ENCODE measurements around the gene STMN1.

The STMN1 gene

DNA sequence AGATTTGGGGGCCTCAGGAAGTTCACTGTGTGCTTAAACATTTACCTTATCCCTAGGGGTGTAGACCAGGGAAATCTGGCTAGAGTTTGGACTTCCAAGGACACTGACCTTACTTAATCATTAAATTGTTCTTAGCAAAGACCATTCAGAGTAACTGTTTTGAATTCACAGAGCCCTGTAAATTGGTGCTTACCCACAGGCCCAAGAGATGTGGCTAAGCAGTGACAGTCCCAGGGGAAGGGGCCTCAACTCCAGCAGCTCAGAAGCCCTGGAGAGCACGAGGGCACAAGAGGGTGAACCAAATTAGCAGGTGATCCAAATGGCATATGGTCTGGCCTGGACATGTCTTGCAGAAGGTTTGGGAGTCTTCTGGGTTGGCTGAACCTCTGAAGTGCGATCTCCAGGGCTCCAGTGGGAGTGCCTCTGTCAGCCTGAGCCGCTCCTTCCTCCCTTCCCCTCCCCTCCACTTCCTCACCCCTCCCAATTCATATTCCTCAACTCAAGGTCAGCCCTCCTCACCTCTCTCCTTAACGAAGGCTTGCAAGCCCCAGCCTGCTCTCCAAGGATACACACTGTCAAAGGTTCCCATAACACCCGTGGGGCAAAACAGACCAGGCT lies 35.0 kb downstream of the STMN1 start:
- no peak for DNase-seq (ENCODE audit: low read depth, low spot score)

DNA sequence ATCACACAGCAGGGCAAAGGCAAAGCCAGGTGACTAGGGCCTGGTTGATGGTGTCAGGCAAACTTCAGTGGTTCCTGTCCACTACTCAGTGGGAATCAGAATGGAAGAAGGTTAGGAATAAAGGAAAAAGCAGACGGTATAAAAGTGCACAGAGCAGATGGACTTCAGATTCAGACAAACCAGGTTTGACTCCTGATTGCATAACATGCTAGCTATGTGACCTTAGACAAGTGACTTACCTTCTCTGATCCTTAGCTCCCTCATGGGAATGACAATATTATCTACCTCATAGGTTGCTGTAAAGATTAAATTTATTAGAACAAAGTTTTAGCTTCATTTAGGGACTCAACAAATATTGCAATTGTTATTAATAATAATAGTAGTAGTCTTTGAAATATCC lies 35.6 kb downstream of the STMN1 start:
- DNase-seq (ENCODE audit: low read depth, low spot score), result no peak

DNA sequence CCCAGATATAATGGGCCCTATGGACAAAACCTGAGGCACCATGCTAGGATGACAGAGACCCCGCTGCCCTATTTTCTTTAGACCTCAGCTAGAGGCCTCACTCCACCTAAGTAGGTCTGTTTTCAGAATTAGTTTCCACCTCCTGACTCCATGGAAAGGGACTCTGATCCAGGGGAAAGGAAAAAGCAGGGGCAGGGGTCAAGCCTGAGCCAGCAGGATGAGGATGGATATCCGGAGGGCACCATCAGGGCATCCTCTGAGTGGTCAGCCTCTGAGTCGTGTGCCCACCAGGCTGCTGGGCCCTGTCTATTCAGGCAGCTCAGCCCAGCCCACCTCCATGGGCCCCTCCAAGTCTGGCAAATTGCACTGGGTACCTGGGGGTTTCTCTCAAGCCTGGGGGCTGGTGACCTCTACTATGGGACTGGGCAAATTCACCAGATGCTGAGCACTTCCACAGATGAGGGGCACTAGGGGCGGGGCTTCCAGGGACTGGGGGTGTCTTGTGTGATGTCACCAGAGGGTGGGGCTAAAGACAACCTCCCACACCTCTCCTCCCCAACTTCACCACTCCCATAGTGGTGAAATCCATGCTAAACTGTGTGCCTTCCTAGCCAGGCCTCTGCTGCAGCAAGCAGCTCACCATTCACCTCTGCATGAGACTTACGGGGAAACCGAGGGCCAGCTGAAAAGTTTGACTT lies 36.2 kb downstream of the STMN1 start:
- no peak for DNase-seq (ENCODE audit: low read depth, low spot score)

DNA sequence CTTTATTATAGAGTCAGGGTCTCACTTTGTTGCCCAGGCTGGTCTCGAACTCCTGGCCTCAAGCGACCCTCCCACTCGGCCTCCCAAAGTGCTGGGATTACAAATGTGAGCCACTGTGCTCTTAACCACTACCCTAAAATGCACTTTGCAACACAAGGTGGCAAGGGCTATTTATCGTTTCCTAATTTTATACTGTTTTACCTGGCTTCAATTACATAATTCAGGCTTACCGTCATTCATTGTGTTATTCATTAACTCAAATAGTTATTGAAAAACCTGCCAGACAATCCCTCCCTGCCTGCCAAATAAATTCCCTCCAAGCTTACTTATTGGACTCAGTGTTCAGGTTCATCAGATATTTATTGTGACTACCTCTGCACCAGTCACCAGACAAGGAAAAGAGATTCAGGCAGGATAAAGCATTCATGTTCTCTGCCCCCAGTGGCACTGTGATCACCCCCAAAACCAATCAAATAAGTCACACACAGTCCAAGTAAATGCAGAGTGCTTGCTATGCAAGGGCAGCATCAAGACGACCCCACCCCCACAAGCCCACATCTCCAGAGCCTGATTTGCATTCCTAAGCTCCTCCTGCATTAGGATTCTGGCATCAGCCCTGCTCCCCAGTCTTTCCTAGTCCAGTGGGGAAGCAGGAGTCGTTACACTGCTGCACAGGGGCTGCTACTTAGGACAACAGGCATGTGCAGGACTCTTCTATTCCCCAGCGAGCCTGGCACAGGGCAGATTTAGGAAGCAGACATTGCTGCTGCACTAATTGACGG lies 38.8 kb downstream of the STMN1 start:
- no peak for DNase-seq (ENCODE audit: low read depth, low spot score)

DNA sequence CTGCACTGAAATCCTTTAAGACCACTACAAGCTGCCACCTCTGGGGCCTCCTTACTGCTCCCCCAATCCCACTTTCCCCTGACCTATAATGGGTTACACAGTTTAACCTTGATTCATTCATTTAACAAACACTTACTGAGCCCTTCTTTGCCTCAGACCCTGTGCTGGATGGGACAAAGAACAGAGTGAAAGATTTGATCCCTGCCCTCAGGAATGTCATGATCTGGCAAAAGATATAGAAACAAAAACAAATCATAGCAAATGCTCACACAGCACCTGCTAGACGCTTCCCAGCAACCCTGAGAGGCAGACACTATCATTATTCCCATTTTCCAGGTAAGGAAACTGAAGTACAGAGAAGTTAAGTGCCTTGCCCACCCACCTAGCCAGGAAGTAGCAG lies 39.9 kb downstream of the STMN1 start:
- DNase-seq (ENCODE audit: low read depth, low spot score), result no peak

DNA sequence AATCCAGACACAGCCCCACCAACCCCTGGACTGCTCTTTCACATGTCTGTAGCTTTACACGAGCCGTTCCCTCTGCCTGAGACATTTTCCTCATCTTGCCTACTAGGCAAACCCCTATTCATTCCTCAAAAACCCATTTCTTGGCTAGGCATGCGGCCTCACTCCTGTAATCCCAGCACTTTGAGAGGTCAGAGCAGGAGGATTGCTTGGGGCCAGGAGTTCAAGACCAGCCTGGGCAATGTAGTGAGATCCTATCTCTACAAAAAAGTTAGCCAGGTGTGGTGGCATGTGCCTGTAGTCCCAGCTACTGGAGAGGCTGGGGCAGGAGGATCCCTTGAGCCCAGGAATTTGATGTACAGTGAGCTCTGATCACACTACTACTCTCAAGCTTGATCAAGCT lies 41.8 kb downstream of the STMN1 start:
- DNase-seq (ENCODE audit: low read depth, low spot score), result no peak

DNA sequence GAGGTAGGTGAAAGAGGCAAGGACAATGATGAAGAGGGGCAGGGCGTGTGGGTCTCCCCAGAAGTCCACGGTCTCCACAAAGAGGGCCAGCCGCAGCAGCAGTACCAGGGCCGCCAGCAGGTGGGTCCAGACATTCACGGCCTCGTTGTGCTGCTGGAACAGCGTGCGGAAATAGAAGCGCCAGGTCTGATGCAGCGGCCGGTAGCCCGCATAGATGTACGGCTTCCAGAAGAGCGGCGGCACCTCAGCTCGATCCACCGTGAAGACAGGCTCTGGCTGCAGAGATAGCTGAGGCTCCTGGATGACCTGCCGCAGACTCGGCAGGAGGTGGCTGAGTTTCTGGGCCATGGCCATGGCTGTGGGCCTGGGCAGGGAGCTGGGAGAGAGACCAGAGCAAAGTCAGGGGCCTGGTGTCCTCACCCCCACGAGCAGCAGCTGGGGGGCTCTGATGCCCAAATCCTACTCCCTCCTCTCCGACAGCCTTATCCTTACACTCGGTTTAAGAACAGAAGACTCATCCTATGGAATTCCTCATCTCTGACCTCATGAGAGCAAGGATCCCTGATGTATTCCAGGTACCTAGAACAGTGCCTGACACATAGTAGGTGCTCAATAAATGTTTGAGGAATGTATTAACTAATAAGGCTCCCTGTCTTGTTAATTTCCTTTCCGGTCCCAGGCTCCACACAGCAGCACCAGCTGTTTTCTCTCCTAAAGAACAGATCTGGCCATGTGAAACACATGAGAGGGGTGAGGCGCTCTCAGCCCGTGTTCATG lies 42.5 kb downstream of the STMN1 start:
- no peak for DNase-seq (ENCODE audit: low read depth, low spot score)

DNA sequence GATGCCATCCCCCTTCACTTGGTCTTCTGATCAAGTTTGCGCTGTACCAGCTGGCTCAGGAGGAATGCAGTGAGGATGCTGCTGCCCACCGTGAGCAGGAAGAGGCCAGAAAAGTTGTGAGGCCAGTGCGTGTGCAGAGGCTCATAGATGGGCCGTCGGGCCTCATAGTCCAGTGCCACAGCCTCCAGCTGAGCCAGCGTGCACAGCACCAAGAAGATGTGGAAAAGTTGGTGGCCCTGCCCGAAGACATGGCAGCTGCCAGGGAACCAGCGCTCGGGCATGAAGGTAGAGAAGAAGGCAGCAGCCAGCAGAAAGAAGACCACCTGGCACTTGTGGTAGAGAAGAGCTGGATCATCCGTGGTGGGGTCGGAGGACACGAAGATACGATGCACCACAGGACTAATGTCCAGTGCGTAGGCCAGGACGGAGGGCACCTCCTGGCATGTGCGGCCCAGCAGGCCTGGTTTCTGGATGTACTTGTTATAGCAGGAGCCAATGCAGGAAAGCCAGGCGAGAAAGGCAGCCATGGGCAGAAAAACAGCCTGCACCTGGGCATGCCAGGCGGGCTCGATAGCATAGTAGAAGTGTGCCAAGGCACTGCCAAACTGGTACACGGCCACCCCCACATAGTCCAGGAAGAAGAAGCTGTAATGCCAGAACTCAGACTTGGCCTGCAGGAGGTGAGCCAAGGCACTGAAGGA lies 43.3 kb downstream of the STMN1 start:
- DNase-seq (ENCODE audit: low read depth, low spot score), result no peak

DNA sequence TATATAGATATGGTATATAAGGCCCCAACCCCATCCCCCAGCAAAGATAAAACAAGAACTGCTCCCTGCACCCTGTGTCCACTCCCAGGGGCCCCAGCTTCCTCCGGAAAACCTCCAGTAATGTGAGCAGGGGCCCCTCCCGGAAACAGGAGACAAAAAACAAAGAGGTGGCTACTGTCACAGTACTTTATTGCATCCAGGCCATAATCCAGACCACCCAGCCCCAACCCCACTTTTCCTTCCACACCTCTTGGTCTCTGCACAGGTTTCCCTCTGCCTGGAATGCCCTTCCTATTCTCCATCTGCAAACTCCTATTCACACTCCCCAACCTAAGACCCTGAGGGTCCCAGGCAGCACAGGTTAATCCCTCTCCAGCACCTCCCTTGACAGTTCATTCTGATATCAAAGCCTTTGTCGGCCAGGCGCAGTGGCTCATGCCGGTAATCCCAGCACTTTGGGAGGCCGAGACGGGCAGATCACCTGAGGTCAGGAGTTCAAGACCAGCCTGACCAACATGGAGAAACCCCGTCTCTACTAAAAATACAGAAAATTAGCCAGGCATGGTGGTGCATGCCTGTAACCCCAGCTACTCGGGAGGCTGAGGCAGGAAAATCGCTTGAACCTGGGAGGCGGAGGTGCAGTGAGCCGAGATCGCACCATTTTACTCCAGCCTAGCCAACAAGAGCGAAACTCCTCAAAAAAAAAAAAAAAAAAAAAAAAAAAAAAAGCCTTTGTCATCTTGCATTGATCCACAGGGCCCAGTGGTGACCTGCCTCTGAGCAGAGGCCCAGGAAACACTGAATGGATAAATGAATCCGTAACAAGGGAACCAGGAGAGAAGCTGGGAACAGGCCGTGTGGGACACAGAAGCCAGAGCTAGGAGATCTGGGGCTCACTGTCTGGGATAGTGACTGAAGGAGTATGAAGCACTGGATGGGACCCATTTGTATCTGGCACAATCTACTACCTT lies 44.6 kb downstream of the STMN1 start:
- no peak for DNase-seq (ENCODE audit: low read depth, low spot score)

DNA sequence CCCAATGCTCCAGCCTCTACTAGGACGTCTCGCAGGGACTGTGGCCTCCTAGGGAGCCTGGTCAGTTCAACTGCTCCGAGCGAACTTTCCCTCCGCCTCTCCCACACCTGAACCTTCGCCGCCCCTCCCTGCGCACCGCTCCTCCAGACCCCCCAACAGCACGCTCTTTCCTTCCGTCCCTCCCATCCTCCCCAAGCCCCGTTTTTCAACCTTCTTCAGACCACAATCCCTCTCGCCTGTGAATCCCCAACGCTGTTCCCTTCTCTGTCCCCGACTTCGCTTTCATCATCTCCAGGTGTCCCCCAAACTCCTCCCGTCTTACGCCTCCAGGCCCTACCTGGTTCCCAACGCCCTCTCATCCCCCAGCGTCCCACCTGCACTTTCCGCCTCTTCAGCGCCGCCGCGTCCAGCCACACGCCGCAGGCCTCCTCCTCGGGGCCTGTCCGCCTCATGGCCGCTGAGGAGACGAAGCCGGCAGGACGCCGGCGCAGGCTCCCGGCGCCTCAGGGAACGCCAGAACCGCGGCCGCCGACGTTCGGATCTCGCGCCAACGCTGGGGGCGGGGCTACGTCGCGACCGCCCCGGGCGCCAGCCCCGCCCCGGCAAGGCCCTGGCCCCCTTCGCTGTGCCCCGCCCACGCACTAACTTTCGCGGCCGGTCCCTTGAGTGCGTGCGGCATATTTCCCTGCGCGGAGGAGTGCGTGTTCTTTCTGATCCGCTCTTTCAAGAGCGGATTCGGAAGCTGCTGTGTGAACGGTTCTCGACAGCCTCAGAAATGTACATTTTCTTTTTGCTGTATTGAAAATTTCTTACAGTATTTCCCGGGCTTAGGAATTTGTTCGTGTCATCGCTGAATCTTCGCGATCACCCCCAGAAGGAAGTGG lies 47.1 kb downstream of the STMN1 start, which contains the start of gene AUNIP:
Gene AUNIP (minus strand): TSS at position 552 of the 884 bp plus-strand sequence. CDS start 100 bp downstream, at position 452.
- DNase-seq (ENCODE audit: low read depth, low spot score), result peak; percentile 81

DNA sequence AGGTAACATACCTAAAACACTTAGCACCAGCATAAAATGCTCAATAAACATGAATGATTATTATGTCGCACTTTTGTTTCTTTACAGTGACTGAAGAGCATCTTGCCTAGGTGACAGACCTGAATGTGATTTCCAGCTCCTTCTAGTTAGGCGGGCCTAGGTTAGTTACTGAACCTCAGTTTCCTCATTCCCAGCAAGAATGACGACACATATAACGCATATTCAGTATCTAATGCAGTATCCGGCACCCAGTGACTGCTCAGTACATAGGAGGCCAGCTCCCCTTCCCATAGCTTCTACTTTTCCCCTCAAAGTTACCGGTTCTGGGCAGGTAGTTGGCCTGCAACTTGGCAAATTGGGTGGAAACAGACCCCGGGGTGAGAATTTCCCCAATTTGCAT lies 47.7 kb downstream of the STMN1 start:
- DNase-seq (ENCODE audit: low read depth, low spot score), result no peak

DNA sequence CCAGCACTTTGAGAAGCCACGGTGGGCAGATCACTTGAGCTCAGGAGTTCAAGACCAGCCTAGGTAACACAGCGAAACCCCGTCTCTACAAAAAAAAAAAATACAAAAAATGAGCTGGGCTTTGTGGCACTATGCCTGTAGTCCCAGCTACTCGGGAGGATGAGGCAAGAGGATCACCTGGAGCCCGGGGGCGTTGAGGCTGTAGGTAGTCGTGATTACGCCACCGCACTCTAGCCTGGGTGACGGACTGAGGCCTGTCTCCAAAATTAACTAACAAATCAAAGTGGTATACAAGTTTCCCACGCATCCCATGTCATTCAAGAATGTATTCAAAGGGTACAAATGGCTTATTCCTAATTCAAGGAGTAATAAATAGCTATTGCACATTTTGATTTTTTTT lies 49.4 kb downstream of the STMN1 start:
- no peak for DNase-seq (ENCODE audit: low read depth, low spot score)

DNA sequence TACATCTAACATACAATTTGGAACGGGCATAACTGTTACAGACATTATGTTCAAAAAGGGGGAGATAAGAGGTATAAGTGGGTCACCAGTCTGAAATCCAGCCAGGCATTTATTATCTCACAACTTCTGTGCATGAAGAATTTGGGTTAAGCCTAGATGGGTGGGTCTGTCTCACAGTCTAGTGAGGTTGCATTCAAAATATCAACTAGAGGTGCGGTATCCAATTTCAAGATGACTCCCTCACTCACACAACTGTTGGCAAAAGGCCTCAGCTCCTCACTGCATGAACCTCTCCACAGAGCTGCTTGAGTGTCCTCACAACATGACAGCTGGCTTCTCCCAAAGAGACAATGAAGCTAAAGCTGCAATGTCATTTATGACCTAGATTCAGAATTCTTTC lies 51.7 kb downstream of the STMN1 start:
- no peak for DNase-seq (ENCODE audit: low read depth, low spot score)
